DMS114 treated with DMSO at 0.1 percent for 48 hours (cell line): ENCODE results near the gene OTOF.

Experiments
- DNase-seq: peaks from one replicate; lab custom pipeline; 2025; ENCODE audit not compliant: unreplicated experiment; lab: John Stamatoyannopoulos, UW

The OTOF gene

DNA sequence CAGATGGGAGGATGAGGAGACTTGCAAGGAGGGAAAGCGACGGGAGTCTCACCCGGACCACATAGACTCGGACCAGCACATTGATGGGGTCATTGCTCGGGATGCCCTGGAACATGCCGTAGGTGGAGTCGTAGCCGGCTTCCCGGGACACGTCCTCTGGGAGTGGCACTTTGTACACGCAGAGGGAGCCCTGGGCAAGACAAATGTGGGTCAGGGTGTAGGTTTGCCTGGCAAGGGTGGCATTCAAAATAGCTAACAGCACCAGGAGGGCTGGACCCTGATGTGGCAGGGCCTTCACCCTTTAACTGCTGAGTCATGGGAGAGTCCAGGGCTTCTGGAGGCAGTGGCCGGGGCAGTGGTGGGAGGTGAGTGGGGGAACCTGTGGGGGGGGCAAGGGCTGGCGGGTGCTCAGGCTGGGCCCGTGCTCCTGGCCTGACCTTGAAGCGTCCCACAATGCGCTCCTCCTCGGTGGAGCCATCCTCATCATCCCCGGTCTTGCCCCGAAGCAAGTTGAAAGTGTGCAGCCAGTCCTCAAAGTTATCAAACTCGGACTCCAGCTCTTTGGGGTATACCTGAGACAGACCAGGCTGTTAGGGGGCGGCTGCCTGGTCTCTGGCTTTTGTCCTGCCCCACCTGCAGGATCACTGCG is 11.1 kb downstream of the OTOF start:
- no peak for DNase-seq

DNA sequence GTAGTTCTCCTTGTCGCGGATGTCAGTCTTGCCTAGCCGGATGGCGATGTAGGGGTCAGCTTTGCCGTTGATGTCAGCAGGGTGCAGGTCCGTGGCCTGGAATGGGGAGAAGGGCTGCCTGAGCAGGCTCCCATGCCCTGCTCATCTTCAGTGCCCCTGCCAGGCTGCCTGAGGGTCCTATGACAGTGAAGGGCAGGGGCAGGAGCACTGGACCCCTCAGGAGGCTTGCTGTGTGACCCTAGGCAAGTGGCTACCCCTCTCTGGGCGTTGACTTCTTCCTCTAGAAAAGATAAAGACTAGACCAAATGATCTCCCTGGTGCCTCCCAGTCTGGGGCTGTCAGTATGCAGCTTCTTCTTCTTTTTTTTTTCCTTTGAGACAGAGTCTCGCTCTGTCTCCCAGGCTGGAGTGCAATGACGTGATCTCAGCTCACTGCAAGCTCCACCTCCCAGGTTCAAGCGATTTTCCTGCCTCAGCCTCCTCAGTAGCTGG is 11.9 kb downstream of the OTOF start:
- no peak for DNase-seq

DNA sequence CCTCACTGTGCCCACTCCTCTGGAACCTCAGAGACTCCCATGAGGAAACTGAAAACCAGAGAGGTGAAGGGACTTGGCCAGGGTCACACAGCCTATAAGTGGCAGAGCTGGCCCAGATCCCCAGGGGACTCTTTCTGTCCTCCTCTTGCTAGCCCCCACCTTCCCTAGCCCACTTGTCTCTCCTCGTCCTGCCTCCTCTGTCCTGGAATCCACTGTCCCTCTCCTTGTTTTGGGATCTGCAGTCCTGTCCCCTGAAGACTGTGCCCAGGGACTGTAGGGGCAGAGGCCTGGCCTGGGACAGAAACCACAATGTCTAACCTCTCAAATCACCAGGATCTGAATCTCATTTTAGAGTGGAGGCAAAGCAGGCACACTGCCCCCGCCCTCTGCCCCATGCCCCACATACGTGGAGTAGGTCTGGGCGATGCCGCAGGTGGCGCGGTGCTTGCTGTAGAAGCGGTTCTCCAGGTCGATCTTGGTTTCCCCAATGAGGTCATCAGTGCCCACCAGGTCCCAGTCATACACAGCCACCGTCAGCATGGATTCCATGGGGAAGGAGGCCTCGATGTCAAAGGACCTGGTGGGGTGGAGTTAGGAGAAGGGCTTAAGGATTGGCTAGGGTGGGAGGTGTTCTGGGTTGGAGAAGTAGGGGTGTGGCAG is 12.5 kb downstream of the OTOF start:
- no peak for DNase-seq

DNA sequence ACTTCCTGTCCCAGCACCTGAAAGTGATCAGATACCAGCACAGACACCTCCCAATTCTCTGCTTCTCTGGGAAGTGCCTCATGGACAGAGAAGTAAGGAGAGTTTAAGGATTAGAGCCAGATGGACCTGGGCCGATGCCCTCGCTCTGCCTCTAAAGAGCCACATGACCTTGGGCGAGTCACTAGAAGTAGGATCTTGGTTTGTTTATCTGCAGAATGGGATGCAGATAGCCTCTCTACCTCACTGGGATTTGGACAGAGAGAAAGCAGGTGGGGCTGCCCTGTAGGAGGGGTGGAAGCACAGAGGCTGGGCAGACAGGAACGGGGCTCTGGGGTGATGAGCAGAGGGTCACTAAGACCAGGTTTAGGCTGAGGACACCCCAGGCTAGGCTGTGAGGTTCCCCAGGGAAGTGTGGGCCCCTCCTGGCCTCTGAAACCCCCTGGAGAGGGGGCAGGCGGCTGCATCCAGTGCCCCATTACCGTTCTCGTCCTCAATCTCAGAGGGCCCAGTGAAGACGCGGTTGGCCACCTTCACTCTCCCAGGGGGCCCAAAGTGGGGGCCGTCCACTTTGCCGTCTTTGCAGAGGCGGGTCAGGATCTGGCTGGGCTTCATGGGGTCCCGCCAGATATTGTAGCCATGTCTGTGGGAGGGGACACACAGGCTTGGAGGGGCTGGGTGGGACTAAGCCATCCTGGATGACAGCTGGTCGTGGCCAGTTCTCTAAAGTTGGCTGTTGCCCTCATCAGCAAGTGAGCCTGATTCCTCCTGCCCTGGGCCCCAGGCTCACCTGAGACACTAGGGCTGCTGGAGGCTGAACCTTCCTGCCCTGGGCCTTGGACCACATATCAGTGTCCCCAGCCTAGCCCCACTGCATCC is 13.3 kb downstream of the OTOF start:
- no peak for DNase-seq

DNA sequence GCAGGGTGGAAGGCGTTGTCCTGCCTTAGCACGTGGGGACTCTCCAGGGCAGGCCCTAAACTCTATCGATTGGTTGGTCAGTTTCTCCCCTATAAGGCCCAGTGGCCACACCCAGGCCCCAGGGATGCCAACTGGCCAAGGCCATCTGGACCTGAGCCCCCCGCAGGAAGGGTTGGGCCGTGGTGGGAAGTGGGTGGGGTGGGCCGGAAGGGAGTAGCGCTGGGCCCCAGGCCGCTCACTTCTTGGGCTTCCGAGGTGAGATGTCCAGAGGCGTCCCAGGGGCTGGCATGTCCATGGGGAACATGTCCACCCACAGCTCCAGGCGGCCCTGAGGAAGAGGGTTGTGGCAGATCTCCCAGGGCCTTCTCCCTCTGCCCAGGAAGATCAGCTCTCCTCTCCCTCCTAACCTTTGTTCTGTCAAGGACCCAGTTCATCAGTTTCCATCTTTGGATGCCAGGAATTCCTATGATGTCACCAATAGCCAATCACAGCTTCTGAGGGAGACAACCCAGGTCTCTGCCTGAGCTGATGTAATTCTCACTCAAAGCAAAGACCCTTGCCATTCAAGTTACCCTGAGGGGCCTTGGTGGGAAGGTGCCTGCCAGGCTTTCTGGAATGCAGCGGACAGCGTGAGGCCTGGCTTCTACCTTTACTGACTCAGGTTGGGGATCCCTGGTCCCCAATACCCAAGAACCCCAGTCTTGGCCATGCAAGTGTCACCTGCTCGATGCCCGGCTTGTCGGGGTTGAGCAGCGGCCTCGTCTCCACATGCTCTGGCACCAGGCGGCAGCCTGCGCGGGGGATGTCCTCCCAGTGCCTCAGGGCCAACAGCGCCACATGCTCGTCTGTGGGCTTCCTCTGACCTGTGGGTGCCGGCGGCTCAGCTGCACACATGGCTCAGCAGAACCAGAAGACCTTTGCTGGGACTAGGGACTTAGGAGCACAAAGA is 14.4 kb downstream of the OTOF start:
- no peak for DNase-seq

DNA sequence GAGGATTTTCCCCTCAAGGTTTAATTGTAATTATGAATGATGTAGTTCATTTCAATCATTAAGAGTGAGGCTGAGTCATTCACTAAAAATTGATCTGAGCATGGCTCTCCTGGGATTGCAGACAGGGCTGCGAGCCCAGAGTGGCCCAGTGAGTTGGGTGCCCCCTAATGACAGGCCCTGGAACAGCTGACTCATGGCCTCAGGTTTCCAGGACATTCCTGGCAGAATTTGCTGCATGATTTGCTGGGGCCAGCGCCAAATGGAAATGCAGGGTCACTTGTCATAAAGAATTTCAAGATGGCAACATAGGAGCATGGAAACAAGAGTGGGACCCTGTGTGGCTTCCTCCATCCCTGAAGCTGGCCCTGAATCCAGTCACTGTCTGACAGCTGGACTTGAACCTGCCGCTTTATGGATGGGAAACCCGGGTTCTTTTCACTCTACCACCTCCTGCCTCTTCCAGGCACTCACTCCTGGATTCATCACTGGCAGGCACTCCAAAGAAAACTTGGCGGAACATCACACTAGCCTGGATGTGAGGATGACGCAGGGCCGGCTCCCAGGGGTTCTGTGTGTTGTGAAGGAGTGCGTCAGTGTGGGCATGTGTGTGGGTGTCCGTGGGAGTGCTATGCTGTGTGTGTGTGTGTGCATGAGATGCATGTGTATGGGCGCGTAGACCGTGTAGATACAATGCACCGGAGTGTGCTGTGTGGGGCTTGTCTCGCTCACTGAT is 15.2 kb downstream of the OTOF start:
- DNase-seq = no peak

DNA sequence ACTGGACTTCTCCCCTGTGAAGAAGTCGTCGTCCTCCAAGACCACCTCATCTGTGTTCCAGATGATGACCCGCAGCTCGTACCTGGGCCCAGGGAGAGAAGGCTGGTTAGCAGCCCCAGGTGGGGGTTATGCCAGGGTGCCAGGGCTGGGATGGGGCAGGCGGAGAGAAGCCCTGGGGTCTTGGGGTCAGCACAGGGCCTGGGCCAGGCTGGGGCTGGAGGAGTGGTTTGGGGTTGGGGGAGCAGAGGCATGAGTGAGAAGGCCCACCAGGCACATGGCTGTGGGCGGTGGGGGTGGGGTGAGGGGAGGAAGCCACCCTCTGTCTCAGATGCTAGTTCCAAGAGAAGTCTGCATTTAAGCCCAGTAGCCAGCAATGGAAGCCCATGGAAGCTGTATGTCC is 15.8 kb downstream of the OTOF start:
- no peak for DNase-seq

DNA sequence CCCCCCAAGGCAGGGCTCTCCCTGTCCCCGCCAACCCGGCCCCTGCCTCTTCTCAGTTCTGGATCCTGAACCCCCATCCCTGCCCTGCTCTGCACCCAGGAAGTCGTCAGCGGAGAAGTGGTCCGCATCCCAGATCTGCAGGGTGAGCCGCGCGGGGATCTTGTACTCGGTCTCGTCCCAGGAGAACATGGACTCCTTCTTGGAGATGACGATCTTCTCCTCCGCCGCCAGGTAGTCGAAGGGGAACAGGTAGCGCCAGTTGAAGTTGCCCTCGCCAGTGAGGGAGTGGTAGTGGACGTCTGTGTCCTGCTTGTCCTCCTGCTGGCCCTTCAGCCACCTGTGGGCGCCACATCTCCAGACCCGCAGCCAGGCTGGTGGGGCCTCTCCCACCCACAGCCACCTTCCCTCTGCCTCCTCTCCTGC is 16.3 kb downstream of the OTOF start:
- DNase-seq = no peak

DNA sequence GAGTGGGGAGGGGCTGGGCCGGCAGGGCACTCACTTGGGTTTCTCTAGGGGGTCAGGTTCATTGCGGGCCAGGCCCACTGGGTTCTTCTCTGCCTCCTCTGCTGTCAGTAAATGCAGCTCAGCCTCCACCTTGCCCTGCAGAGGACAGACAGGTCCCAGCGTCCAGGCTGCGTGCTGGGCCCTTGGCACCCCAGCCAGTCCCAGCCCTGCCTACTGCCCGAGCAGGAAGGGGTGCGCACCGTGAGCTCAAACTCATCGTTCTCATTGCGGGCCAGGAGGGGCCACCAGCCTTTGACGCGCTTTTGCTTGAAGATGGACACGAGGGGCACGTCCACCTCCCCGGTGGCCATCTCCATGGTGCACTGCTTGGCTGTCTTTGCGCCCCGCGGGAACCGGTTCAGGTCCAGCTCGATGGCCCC is 17.3 kb downstream of the OTOF start:
- DNase-seq = no peak

DNA sequence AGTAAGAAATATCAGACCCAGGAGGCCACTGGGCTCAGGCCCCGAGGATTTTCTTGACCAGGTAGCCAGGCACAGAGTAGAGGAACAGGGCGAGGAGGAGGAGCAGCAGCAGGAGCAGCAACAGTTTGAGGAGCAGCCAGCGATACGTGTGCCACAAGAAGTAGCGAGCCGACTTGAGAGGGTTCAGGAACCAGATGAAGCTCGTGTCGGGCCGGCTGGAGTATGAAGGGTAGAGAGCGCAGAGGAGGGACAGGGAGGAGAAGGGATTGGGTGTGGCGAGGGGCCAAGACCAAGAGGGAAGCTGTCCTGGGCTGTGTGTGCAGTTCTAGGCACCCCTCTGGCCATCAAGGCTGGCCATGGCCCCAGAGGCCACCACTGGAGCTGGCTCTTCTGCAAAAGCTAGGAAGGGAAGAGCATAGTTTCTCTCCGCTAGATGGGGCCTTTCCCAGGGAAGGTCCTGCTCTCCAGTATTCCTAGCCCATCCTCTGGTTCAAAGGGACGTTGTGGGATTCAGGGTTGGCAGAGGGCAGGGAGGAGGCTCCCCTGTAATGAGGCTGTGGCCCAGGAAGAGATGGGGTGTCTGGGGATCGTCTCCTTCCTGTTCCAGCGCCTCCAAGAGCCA is 17.8 kb downstream of the OTOF start:
- DNase-seq = no peak

DNA sequence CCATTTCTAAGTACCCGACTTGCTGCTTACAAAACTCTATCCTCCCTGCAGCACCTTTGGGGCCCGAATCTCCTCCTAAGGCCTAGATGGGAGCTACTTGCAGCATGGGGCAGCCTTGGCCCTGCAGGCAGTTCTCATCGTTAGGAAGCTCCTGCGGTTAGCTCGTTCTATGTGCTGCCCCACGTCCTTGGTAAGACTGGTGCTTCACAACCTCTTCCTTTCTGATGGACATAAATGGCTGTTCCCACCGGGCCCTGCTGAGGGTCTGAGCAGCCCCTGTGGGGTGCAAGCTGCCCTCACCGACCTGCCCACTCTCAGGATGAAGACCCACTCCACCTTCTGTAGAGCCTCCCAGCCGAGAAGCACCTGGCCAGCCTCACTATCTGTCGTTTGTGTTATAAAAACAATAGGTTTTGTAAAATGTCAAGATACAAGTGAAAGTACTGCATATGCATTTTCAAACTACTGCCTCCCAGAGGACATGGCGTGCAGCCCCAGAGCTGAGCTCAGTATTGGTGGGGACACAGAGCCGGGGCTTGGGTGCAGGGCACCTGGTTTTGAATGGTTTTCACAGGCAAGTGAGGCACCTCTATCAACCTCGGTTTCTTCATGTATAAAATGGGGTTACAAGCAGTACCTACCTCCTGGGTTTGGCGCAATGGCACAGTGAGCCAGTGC is 19.4 kb downstream of the OTOF start:
- DNase-seq = no peak

DNA sequence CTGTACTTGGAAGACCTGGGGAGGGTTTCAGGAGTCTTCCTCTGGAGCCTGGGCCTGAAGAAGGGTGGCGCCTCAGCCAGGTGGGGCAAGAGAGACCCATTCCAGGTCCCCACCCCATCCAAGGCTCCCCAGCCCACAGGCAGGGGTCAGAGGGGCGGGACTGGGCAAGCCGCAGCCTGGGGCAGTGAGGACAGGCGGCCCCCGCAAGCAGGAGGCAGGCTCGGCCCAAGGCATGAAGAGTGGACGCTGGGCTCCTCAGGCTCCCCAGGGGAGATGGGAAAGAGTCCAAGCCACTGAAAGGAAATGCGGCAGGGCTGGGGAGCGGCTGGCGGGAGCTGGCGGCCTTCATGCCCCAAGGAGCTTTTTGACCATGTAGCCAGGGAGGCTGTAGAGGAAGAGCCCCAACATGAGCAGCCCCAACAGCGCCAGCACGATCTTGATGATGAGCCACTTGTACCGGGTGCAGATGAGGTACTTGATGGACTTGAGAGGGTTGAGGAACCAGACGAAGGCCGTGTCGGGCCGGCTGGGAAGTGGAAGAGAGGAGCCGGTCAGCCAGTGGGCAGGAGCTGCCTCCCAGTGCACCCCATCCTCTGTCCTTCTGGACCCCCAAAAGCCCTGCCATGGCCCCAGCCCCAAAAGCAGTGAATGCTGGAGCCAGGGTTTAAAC is 20.1 kb downstream of the OTOF start:
- DNase-seq = no peak

DNA sequence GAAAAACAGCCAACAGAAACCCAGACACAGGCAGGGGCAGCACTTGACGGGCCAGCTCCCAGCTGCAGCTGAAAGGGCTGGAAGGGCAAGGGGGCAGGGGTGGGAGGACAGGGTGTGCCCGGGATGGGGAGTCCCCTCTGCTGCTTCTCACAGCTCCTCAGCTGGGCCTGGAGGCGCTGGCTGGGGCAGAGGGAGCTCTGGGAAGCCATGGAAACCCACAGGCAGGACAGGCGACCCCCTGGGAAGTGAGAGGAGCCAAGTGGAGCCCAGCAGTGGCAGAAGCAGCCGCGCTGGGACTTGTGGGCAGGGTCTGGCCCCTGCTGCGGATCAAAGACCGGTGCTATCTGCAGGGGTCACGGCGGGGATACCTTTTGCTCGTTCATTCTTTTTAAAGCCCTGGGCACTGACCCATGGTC is 20.7 kb downstream of the OTOF start:
- DNase-seq = no peak

DNA sequence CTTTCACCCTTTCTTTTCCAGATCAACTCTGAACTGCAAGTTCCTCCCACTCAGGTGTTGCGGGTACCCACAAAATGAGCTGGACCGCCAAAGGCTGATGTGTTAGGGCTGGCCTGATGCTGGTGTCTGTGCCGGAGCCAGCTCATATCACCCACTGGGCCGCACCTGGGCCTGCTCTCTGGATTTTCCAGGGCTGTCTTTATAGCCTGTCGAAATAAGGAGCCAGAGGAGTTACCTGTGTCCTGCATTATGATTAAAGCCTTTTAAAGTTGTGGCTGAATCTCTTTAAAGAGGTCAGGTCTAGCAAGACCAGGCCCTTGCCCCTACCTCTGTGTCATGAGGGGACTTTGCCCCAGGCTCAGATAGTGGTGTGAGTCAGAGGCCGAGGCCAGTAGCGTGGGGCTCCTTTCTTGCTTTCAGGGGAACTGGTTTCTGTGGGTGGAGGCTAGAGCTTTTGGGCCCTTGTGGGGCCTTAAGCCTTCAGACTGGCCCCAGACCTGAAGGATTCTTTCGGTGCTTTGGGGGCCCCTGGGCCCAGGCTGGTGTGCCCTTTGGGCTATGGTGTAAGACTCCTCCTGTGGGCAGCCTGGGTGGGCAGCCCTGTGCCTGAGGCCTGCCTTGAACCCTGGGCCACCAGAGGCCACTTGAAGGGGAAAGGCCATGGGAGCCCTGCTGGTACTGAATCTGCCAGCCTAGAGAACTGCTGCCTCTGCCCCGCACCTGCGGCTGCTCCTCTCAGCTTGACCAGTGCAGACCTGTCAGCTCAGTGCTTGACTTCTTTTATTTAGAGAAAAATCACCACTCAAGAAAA is 21.3 kb downstream of the OTOF start:
- DNase-seq = no peak

DNA sequence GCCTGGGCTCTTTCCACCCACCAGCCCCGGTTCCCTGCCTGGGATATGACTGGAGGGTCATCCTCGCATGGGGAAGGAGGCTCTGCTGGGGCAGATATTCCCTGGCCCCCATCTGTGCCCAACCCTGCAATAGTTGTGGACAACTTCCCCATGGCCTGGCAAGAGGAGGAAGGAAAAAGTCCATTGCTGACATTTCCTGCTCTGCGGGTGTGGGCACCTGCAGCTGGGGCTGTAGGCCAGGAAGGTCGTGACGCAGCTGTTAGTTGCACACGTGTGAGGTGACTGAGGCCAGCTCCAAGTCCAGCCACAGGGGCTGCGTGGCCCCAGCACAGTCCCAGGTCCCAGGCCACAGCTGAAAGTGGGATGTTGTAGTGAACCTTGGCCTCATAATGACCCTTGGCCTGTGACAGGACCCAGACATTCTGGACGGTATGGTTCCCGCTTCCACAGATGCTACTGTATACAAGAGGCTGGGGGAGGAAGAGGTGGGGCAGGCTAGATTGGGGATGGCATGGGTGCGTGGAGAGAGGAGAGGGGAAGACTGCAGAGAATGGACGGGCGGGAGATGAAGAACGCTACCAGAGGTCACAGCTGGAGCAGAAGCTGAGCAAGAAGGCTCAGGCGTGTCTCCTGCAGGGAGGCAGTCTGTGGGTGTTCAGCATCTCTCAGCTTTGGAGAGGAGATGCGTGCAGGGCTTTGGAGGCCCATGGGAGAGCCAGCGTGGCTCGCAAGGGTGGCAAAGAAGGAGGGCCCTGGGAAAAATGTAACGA is 22.1 kb downstream of the OTOF start:
- no peak for DNase-seq

DNA sequence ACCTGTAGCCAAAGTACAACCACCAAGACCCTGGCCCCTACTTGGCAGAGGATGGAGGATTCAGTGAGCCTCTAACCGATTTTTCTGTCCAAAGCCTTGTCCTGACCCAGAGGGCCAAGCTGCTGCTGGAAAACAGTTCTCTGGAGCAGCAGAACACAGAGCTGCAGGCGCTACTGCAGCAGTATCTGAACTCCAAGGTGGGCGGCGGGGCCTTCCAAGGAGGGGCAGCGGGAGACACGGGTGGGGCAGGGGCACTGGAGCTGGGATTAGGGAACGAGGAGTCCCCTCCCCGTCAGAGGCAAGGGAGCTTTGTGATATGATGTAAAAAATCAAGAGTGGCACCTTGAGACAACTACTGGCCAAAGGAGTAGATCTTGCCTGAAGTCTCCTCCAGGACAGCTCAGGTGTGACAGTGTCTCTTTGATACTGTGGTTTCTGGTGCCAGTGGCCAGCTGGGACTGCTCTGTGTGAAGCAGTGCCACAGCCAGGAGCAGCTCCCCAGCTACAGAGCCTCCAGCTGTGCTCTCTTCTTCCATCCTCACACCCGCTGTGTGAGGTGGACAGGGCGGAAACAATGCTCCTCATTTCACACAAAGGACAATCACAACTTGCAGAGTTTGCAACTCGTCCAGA is 22.8 kb downstream of the OTOF start:
- no peak for DNase-seq
